Prostate gland (tissue), 2 donors: Measurements from ENCODE around the gene SLC6A14. TPM values are rescaled to one million over a fixed set of nuclear protein-coding genes. Genes with fewer than 3 reads are reported as not detected.

ENCODE experiments used
- DNase-seq: peaks from one replicate; pipeline ENCODE4 v3.0.0-alpha.2; 2019; ENCODE audit warnings: low spot score
- H3K27ac ChIP-seq, 2 donors: fragments of 200-600 bp; sonication (generic); 2 replicates each; pipeline ENCODE4 v1.5.1; 2017 to 2019
- H3K27me3 ChIP-seq: fragments of 200-600 bp; sonication (generic); replicated peaks from 2 replicates; pipeline ENCODE4 v1.5.1; 2019; ENCODE audit not compliant: insufficient read depth
- H3K36me3 ChIP-seq, 2 donors: fragments of 200-600 bp; sonication (generic); 1 replicate in 1 of 2; 2 replicates in 1 of 2; pipeline versions ENCODE4 v1.5.1 to v1.8.1; 2017 to 2019
- H3K4me1 ChIP-seq: fragments of 200-600 bp; sonication (generic); replicated peaks from 2 replicates; pipeline ENCODE4 v1.5.1; 2019
- H3K4me3 ChIP-seq, 2 donors: fragments of 200-600 bp; sonication (generic); 2 replicates each; pipeline ENCODE4 v1.5.1; 2017 to 2019
- H3K9me3 ChIP-seq: fragments of 200-600 bp; sonication (generic); 2 replicates; pipeline ENCODE4 v1.5.1; 2017
- POLR2A ChIP-seq: fragments of 450-650 bp; IDR thresholded peaks from one replicate; pipeline ENCODE4 v1.6.1; 2016; ENCODE audit warnings: antibody characterized with exemption, mild to moderate bottlenecking
- POLR2AphosphoS5 ChIP-seq: sonication (generic); formaldehyde crosslinking; IDR thresholded peaks from one replicate; pipeline ENCODE4 v1.6.1; 2017; ENCODE audit warnings: antibody characterized with exemption
- WGBS: methylation state at CpG from one replicate; pipeline ENCODE4 v1.1.5; 2018; 5-methylcytosine and 5-hydroxymethylcytosine counted together
- intact Hi-C: fragments of 100-400 bp; cut with DNase I; formaldehyde crosslinking; loops from one replicate; pipeline ENCODE4 v1.14.2; 2022
- total RNA-seq, 2 donors: library from RNA; depleted of rRNA; stranded (reverse); fragments of >200 nt; gene quantifications; one replicate each; pipeline ENCODE4 v1.1.0, GENCODE V29; 2016
- TF ChIP-seq, protein P1 (sequence below), 4 experiments: fragments of 200-600 bp in 2 of 4; fragments of 450-650 bp in 2 of 4; sonication (generic) in 2 of 4; IDR thresholded peaks; 1 replicate in 3 of 4; 2 replicates in 1 of 4; pipeline ENCODE4 v1.5.1; 2016 to 2019; ENCODE audit warnings: antibody characterized with exemption in 4 of 4, mild to moderate bottlenecking in 2 of 4, moderate library complexity in 2 of 4

SLC6A14 gene
- total RNA-seq, 2 donors from 2014 or later: 0.11 to 0.73 TPM

- H3K36me3 ChIP-seq: no peaks in the 10 kb centered on the region
- intact Hi-C loops: no loop called here
- H3K4me3 ChIP-seq: no peak overlapping the region
- no peaks in the 10 kb centered on the region for H3K9me3 ChIP-seq
- no peaks in the 10 kb centered on the region for H3K4me1 ChIP-seq
- no peak for DNase-seq
- TF ChIP-seq, protein P1, sequence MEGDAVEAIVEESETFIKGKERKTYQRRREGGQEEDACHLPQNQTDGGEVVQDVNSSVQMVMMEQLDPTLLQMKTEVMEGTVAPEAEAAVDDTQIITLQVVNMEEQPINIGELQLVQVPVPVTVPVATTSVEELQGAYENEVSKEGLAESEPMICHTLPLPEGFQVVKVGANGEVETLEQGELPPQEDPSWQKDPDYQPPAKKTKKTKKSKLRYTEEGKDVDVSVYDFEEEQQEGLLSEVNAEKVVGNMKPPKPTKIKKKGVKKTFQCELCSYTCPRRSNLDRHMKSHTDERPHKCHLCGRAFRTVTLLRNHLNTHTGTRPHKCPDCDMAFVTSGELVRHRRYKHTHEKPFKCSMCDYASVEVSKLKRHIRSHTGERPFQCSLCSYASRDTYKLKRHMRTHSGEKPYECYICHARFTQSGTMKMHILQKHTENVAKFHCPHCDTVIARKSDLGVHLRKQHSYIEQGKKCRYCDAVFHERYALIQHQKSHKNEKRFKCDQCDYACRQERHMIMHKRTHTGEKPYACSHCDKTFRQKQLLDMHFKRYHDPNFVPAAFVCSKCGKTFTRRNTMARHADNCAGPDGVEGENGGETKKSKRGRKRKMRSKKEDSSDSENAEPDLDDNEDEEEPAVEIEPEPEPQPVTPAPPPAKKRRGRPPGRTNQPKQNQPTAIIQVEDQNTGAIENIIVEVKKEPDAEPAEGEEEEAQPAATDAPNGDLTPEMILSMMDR (IDR thresholded peaks at IDR 0.05): no peak
- H3K27me3 ChIP-seq: no peaks in the 10 kb centered on the region
- no peak overlapping the region for H3K27ac ChIP-seq
- WGBS: 35% methylated on average over 2 of the region's 2 CpGs
Observed at GRCh38 chrX:116449156-116449555, 12.8 kb downstream of the SLC6A14 start.

DNA sequence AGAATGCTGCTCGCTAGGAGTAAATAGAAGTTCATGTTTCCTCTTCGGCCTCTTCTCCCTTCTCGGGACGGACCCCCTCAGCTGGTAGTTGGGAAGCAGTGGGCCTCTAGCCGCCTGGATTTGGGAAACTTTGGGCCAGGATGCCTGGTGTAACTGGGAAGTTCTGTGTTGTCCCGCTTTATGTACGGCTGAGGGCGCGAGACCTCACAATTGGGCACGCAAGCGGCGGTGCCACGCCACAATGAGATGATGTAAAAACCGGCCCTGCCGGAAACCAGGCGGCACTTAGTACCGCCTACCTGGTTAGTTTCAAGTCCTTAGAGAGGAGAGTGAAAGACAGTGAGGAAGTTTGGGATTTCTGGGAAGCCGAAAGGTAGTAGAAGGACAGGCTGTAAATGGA, 26.4 kb downstream of the SLC6A14 start, which contains the start of gene CT83:
CT83 (minus strand) TSS at position 155 of the 400 bp plus-strand sequence; CDS start at position 35, 120 bp downstream.
- TF ChIP-seq, protein P1 (IDR thresholded peaks at IDR 0.05): no peak
- TF ChIP-seq POLR2A (no peak), POLR2AphosphoS5 (no peak)
- 97% methylated on average over 18 of the region's 18 CpGs for whole genome bisulfite sequencing

GRCh38 chrX:116480059-116480458, 43.7 kb downstream of the SLC6A14 start:
- no peaks in the 10 kb centered on the region for H3K9me3 ChIP-seq
- no peak for TF ChIP-seq POLR2A
- TF ChIP-seq POLR2AphosphoS5: no peak
- TF ChIP-seq, protein P1 (IDR thresholded peaks at IDR 0.05): no peak
- intact Hi-C loops: no loop called here
- H3K4me3 ChIP-seq: no peak overlapping the region
- 79% methylated on average over 2 of the region's 2 CpGs for WGBS
- H3K27me3 ChIP-seq: no peaks in the 10 kb centered on the region
- H3K27ac ChIP-seq: no peak overlapping the region
- no peaks in the 10 kb centered on the region for H3K36me3 ChIP-seq
- no peaks in the 10 kb centered on the region for H3K4me1 ChIP-seq
- DNase-seq: no peak

More for the DNA sequence above, 26.4 kb downstream of the SLC6A14 start, which contains the start of gene CT83:
- no peak for DNase-seq
- intact Hi-C loops: no loop called here
- H3K27ac ChIP-seq: no peak within 1 kb of the TSS
- H3K9me3 ChIP-seq: no peaks in the 10 kb centered on the region
- H3K27me3 ChIP-seq: no peaks in the 10 kb centered on the region
- H3K4me1 ChIP-seq: no peaks in the 10 kb centered on the region
- H3K36me3 ChIP-seq: no peaks in the 10 kb centered on the region
- H3K4me3 ChIP-seq: no peak within 1 kb of the TSS

DNA sequence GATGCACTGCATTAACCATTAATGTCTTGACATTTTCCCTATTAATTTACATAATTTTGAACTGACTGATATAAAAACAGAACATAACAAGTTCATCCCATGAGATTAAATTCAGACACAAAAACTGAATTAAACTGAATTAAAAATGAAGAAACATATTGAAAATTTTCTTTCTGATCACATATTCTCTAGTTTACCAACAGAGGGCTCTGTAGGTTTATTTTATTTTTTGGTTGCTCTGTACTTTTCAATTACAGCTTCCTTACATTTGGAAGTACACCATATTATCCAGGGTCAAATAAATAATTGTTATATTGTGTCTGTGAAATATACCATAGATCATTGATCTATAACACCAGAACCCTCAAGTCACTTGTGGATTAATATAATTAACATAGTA, 53.7 kb downstream of the SLC6A14 start:
- intact Hi-C loops: no loop called here
- TF ChIP-seq, protein P1 (IDR thresholded peaks at IDR 0.05): peak in 2 of 4 experiments; percentile 14 to 32
- TF ChIP-seq POLR2A: no peak
- no peak overlapping the region for H3K27ac ChIP-seq
- no peak for DNase-seq
- no peaks in the 10 kb centered on the region for H3K27me3 ChIP-seq
- no peak overlapping the region for H3K4me3 ChIP-seq
- no peaks in the 10 kb centered on the region for H3K36me3 ChIP-seq
- no peaks in the 10 kb centered on the region for H3K9me3 ChIP-seq
- H3K4me1 ChIP-seq: no peaks in the 10 kb centered on the region

DNA sequence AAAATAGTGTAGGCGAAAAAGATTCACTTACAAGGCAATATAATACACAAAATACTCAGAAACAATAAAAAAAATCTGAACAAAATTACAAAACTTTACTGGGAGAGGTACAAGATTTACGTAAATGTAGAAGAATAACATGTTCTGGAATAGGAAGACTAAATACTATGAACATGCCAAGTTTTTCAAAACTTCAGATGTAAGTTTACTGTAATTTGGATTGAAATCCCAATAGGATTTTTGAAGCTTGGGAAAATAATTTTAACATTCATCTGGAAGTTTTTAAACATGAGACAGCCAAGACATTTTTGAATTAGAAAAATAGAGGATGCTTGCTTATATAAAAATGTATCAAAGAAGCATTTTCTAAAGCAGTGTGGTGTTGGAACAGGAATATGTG, 56.9 kb downstream of the SLC6A14 start:
- Histone ChIP-seq H3K4me3 (no peak overlapping the region), H3K27me3 (no peaks in the 10 kb centered on the region), H3K4me1 (no peaks in the 10 kb centered on the region), H3K36me3 (no peaks in the 10 kb centered on the region), H3K9me3 (no peaks in the 10 kb centered on the region), H3K27ac (no peak overlapping the region)
- WGBS: 67% methylated on average over 2 of the region's 2 CpGs
- TF ChIP-seq, protein P1 (IDR thresholded peaks at IDR 0.05): no peak
- TF ChIP-seq POLR2A (no peak), POLR2AphosphoS5 (no peak)
- no peak for DNase-seq
- intact Hi-C loops: no loop called here
